ENCODE results near the gene CCDC182. TPM values are rescaled to one million over a fixed set of nuclear protein-coding genes. Genes with fewer than 3 reads are reported as not detected.
A peak's percentile ranks its signal among the peaks of the same experiment; 100 is the strongest.

CCDC182 gene
- total RNA-seq, 1 donor from 2014 or later: not detected

DNA sequence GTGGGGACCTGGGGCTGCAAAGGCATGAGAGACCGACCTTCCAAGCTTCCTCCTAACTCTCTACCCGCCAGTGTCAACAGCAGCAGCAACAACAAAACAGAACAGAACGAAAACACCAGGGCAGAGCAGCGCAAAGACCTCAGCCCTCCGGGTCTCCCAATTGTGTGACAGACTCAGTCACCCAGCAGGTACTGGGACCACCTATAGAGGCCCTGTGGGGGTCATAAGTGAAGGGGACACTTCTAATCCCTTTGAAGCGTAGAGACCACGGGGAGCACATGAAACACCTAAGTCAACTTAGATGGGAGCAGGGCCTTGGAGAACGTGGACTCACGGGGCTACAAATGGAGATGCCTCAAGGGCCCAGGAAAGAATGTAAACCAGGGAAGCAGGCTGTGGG, 12.6 kb upstream of the CCDC182 start:
- Histone ChIP-seq H3K4me3 (no peak overlapping the region), H3K9me3 (no peaks in the 10 kb centered on the region), H3K27me3 (no peaks in the 10 kb centered on the region), H3K4me1 (no peaks in the 10 kb centered on the region), H3K27ac (no peak overlapping the region), H3K36me3 (no peaks in the 10 kb centered on the region)
- intact Hi-C loops (cut with DNase I): loop anchor here (10.0 kb wide), 1 partner anchor 77 kb away; no protein-coding TSS in a partner anchor
- DNase-seq (no peak), ATAC-seq (no peak)
- TF ChIP-seq, protein P1, sequence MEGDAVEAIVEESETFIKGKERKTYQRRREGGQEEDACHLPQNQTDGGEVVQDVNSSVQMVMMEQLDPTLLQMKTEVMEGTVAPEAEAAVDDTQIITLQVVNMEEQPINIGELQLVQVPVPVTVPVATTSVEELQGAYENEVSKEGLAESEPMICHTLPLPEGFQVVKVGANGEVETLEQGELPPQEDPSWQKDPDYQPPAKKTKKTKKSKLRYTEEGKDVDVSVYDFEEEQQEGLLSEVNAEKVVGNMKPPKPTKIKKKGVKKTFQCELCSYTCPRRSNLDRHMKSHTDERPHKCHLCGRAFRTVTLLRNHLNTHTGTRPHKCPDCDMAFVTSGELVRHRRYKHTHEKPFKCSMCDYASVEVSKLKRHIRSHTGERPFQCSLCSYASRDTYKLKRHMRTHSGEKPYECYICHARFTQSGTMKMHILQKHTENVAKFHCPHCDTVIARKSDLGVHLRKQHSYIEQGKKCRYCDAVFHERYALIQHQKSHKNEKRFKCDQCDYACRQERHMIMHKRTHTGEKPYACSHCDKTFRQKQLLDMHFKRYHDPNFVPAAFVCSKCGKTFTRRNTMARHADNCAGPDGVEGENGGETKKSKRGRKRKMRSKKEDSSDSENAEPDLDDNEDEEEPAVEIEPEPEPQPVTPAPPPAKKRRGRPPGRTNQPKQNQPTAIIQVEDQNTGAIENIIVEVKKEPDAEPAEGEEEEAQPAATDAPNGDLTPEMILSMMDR (IDR thresholded peaks at IDR 0.05): no peak

DNA sequence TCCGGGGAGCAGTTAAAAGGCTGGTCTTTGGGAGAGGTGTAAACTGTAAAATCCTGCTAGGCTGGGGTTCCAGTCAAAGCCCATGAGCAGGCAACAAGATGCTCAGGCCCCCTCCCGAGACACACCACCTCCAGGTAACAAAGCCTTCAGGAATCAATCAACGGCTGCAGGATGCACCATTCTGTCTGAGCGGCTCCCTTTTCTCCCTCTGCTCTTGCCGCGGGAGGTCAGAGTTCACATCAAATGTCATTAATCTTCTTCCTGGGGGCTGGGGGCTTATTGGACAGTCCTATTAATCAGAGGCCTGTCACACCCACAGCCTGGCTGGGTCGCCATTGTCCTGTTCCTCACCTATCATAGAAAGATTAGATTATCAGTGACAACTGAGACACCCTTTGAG, 11.9 kb upstream of the CCDC182 start:
- H3K27me3 ChIP-seq: no peaks in the 10 kb centered on the region
- TF ChIP-seq, protein P1 (IDR thresholded peaks at IDR 0.05): no peak
- no peaks in the 10 kb centered on the region for H3K36me3 ChIP-seq
- no peak for ATAC-seq
- no peaks in the 10 kb centered on the region for H3K9me3 ChIP-seq
- H3K4me3 ChIP-seq: no peak overlapping the region
- intact Hi-C loops (cut with DNase I): loop anchor here (10.0 kb wide), 1 partner anchor 78 kb away; no protein-coding TSS in a partner anchor
- H3K4me1 ChIP-seq: no peaks in the 10 kb centered on the region
- DNase-seq: no peak
- no peak overlapping the region for H3K27ac ChIP-seq

DNA sequence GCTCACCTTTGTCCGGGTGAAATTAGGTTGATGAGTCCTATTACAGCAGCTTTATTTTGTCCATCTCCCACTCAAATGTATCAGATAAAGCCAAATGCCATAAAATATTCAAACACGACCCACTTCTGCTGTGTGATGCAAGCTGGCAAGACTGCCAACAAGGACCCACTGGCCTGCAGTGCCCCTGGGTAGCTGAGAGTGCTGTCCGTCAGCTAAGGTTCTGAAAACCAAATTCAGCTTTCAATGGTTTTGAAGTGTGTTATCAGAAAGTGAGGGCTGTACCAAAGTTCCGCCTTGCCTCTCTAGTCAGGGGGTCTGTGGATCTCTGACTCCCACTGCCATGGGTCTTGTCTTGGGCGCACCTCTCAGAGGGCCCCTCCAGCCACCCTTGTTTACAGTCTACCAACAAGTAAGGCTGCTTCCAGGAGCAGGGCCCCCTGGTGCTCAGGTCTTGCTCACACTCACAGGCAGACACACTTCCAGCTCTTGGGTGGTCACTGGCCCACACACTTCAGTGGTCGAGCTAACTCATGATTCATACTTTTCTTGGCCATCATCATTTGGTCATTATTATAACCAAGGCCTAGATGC, 10.5 kb upstream of the CCDC182 start:
- intact Hi-C loops (cut with DNase I): loop anchor here (10.0 kb wide), 1 partner anchor 79 kb away; no protein-coding TSS in a partner anchor
- Histone ChIP-seq H3K27ac (no peak overlapping the region), H3K36me3 (no peaks in the 10 kb centered on the region), H3K27me3 (no peaks in the 10 kb centered on the region), H3K9me3 (no peaks in the 10 kb centered on the region), H3K4me1 (peaks cover 5% of the 10 kb centered on the region), H3K4me3 (no peak overlapping the region)
- TF ChIP-seq, protein P1 (IDR thresholded peaks at IDR 0.05): no peak
- DNase-seq: no peak
- ATAC-seq: no peak

DNA sequence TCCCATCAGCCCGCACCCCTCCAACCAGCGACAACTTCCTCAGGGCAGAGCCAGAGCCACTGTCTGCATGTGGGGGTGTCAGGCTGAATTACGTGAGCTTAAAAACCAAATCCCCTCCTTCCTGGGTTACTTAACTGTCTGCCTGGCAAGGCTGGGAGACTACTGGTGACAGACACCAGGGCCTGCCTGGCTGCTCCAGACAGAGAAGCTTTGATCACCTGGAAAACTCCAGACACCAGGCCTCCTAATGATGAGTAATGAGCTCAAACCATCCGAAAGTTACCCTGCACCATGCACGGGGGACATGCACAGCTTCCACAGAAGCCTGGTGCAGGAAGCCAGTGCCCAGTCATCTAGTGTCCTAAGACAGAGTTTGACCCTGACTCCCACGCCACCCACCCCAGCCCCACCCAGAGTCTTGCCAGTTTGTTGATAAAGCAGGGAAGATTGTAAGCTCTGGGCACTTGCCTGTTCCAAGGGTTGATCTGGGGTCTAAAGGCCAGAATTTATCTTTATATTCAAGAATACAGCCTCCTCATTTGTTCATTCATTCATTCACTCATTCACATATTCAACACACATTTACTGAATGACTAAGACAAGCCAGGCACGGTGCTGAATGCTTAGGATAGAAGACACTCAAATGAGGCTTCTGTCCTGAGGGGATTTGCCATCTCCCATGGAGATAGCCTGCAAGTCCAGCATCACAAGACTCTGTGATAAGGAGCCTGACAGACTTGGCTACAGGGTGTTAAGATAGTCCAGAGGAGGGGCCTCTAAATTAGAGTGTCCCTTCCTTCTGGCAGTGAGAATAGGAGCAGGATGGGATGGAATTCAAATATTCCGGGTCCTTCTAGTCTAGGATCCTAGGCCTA, 7.2 kb upstream of the CCDC182 start:
- intact Hi-C loops (cut with DNase I): loop anchor here (10.0 kb wide), 1 partner anchor 83 kb away; no protein-coding TSS in a partner anchor
- TF ChIP-seq, protein P1 (IDR thresholded peaks at IDR 0.05): no peak

DNA sequence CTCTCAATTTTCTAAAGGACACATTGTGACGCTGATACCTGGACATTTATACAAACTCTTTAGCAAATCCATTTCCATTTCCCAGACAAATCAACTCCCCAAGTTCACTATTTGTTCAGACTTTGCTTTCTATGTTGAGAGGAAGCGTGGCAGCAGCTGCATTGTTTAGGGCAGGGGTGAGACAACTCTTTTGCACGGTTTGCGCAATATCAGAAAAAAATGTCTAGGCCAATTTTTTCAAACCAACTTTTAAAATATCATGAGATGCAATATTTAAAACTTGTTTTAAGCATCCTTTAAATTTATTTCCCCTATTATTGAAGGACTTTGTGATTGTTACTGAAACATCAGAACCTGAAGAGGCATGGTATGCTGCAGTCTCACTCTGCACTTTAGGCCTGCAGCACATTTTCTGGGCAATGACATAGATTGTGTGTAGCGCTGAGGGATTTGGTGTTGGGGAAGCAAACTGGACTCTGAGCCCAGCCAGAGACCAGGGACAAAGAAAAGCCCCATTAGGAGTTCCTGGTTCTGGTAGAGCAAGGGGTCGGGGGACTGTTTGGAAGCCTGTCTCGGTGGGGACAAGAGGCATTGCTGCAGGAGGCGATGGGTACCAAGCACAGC, 6.4 kb upstream of the CCDC182 start:
- no peaks in the 10 kb centered on the region for H3K36me3 ChIP-seq
- DNase-seq: no peak

More for the DNA sequence above, 7.2 kb upstream of the CCDC182 start:
- ATAC-seq: peak; percentile 53
- H3K27ac ChIP-seq: no peak overlapping the region
- DNase-seq: no peak
- H3K4me1 ChIP-seq: peaks cover 12% of the 10 kb centered on the region
- H3K27me3 ChIP-seq: no peaks in the 10 kb centered on the region
- no peak overlapping the region for H3K4me3 ChIP-seq
- H3K9me3 ChIP-seq: no peaks in the 10 kb centered on the region
- no peaks in the 10 kb centered on the region for H3K36me3 ChIP-seq

More for the DNA sequence above, 6.4 kb upstream of the CCDC182 start:
- no peak for ATAC-seq
- no peak overlapping the region for H3K27ac ChIP-seq
- no peak overlapping the region for H3K4me3 ChIP-seq
- no peaks in the 10 kb centered on the region for H3K27me3 ChIP-seq
- peaks cover 12% of the 10 kb centered on the region for H3K4me1 ChIP-seq
- TF ChIP-seq, protein P1 (IDR thresholded peaks at IDR 0.05): no peak
- intact Hi-C loops (cut with DNase I): loop anchor here (10.0 kb wide), 1 partner anchor 83 kb away; no protein-coding TSS in a partner anchor
- no peaks in the 10 kb centered on the region for H3K9me3 ChIP-seq

Measured in upper lobe of right lung (tissue), 1 donor.